TTC549 (cell line): ENCODE data around the gene ZNRF1.
A peak's percentile ranks its signal among the peaks of the same experiment; 100 is the strongest.
"Not testable (repeated sequence)": the region's sequence is repeated elsewhere in the genome, so short reads cannot be mapped to it uniquely, and the experiment has no call there.

ENCODE experiments used
- FAIRE-seq: peaks from 2 replicates; lab custom pipeline; 2012; peaks lifted over from hg19 to GRCh38; lab: Jason Lieb, UNC

Gene ZNRF1

GRCh38 chr16:74998481-74999218, at the start of gene ZNRF1:
TSS of gene ZNRF1 (plus strand) at chr16:74999024. CDS start at chr16:74999672, 648 bp downstream.
- FAIRE-seq: no peak

- FAIRE-seq: no peak
Measured at GRCh38 chr16:74949309-74949708, 49.5 kb upstream of the ZNRF1 start.

- no peak for FAIRE-seq
Measured at GRCh38 chr16:74950511-74950910, 48.3 kb upstream of the ZNRF1 start.

- no peak for FAIRE-seq
Measured at GRCh38 chr16:74951206-74951605, 47.6 kb upstream of the ZNRF1 start.

- no peak for FAIRE-seq
Measured at GRCh38 chr16:74951681-74952080, 47.1 kb upstream of the ZNRF1 start.

GRCh38 chr16:74954763-74955162, 44.1 kb upstream of the ZNRF1 start:
- FAIRE-seq: no peak

- no peak for FAIRE-seq
Measured at GRCh38 chr16:74973304-74973703, 25.5 kb upstream of the ZNRF1 start.

- no peak for FAIRE-seq
Measured at GRCh38 chr16:74975591-74975990, 23.2 kb upstream of the ZNRF1 start.

GRCh38 chr16:74982256-74982655, 16.6 kb upstream of the ZNRF1 start:
- FAIRE-seq: no peak

- no peak for FAIRE-seq
Measured at GRCh38 chr16:74984194-74984528, 14.7 kb upstream of the ZNRF1 start.

- FAIRE-seq: peak; percentile 76
Measured at GRCh38 chr16:74984529-74985296, 14.1 kb upstream of the ZNRF1 start, which contains the start of gene WDR59. TSS of gene WDR59 (minus strand) at chr16:74985123. CDS start at chr16:74985017, 106 bp downstream.

GRCh38 chr16:74987027-74987681, 11.7 kb upstream of the ZNRF1 start:
- no peak for FAIRE-seq

- not testable (repeated sequence) for FAIRE-seq
Measured at GRCh38 chr16:74989864-74990263, 9.0 kb upstream of the ZNRF1 start.

GRCh38 chr16:74990832-74991231, 8.0 kb upstream of the ZNRF1 start:
- no peak for FAIRE-seq

GRCh38 chr16:74991268-74991592, 7.6 kb upstream of the ZNRF1 start:
- FAIRE-seq: no peak

GRCh38 chr16:74991593-74992403, 7.0 kb upstream of the ZNRF1 start:
- no peak for FAIRE-seq

- FAIRE-seq: no peak
Measured at GRCh38 chr16:74995986-74996385, 2.8 kb upstream of the ZNRF1 start.

- no peak for FAIRE-seq
Measured at GRCh38 chr16:74997042-74997491, 1.8 kb upstream of the ZNRF1 start.

- FAIRE-seq: no peak
Measured at GRCh38 chr16:74999219-74999608, 390 bp downstream of the ZNRF1 start.

- no peak for FAIRE-seq
Measured at GRCh38 chr16:74999609-75000480, 1.0 kb downstream of the ZNRF1 start.

GRCh38 chr16:75000481-75001081, 1.8 kb downstream of the ZNRF1 start:
- no peak for FAIRE-seq
